Dendritic cell treated with granulocyte-macrophage colony-stimulating factor and Interleukin-4, amounts not matched to agents 40 ng/mL and 50 ng/mL, for 4 days (primary cell): ENCODE measurements around the gene KLHL1.
"Not testable (repeated sequence)": the region's sequence is repeated elsewhere in the genome, so short reads cannot be mapped to it uniquely, and the experiment has no call there.

Experiments used
- H3K27ac Mint-ChIP-seq: one replicate; pipeline ENCODE4 v1.8.0; 2022; ENCODE audit warnings: mild to moderate bottlenecking, mixed read lengths
- H3K27me3 Mint-ChIP-seq: one replicate; pipeline ENCODE4 v1.8.0; 2022; ENCODE audit warnings: mild to moderate bottlenecking, mixed read lengths
- H3K36me3 Mint-ChIP-seq: one replicate; pipeline ENCODE4 v1.8.0; 2022; ENCODE audit warnings: low read depth, mixed read lengths
- H3K4me1 Mint-ChIP-seq: one replicate; pipeline ENCODE4 v1.8.0; 2022; ENCODE audit warnings: low read depth, mixed read lengths
- H3K4me3 Mint-ChIP-seq: one replicate; pipeline ENCODE4 v1.8.0; 2022; ENCODE audit warnings: mild to moderate bottlenecking, moderate library complexity, mixed read lengths
- H3K9me3 Mint-ChIP-seq: one replicate; pipeline ENCODE4 v1.8.0; 2022; ENCODE audit warnings: mixed read lengths
- intact Hi-C: fragments of 100-400 bp; cut with micrococcal nuclease; formaldehyde crosslinking; loops from one replicate; pipeline ENCODE4 v1.15.0; 2022

The KLHL1 gene

DNA sequence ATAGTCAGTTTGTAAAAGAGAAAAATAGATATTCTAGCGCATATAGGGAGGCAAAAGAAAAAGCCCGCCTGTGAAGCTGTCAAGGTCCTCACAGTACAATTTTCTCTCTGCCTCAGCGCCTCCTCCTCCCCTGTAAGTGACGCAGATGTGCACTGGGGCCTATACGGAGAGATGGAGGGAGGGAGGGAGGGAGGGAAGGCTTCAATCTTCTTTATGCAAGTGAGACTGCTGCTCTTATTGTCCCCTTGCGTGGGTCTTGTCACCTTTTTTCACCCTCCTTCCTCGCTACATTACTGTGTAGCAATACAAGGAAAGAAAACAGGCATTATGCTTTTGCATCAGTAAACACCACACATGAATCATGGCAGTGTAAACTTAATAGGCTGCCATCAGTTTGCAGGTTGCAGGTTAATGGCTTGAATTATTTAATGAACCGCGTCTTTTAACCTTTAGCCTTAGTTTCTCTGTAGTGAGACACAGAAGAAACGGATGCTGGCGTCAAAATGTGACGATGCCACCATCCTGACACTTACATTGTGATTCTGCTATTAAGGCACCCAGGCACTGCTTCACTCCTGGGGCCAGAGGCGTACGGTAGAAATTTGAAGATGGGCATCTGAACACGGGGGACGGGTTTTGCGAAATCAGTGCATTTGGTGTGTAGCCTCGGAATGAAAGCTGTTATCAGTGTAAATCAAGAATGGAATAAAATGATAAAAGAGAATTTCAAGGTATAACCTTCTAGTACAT, at the start of gene KLHL1:
Gene KLHL1, minus strand, starts transcription at position 97 of the 750 bp plus-strand sequence. CDS start 753 bp downstream, outside the sequence.
- Mint-ChIP-seq H3K9me3 (no peaks in the 10 kb centered on the region), H3K27me3 (peaks cover 13% of the 10 kb centered on the region), H3K27ac (no peak within 1 kb of the TSS), H3K4me1 (no peaks in the 10 kb centered on the region), H3K4me3 (no peak within 1 kb of the TSS), H3K36me3 (no peaks in the 10 kb centered on the region)
- intact Hi-C loops, result no loop called here

DNA sequence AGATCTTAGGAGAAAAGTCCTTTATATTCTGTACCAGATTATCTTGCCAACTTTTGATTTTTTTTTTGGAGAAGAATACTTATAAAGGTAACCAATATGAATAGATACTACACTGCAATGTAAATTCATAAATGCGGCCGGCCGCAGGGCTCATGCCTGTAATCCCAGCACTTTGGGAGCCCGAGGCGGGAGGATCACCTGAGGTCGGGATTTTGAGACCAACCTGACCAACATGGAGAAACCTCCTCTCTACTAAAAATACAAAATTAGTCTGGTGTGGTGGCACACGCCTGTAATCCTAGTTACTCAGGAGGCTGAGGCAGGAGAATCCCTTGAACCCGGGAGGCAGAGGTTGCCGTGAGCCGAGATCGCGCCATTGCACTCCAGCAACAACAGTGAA, 34.4 kb upstream of the KLHL1 start:
- H3K4me3 Mint-ChIP-seq, H3K36me3 Mint-ChIP-seq, H3K9me3 Mint-ChIP-seq, H3K27ac Mint-ChIP-seq, H3K4me1 Mint-ChIP-seq, intact Hi-C loops, H3K27me3 Mint-ChIP-seq: not testable (repeated sequence)

- Mint-ChIP-seq H3K9me3 (peaks cover 9% of the 10 kb centered on the region), H3K4me1 (no peaks in the 10 kb centered on the region), H3K36me3 (no peaks in the 10 kb centered on the region), H3K27me3 (no peaks in the 10 kb centered on the region), H3K27ac (no peak overlapping the region), H3K4me3 (no peak overlapping the region)
- intact Hi-C loops, result no loop called here
Observed at GRCh38 chr13:70128098-70128497, 19.8 kb upstream of the KLHL1 start.

- Mint-ChIP-seq H3K36me3 (no peaks in the 10 kb centered on the region), H3K9me3 (no peaks in the 10 kb centered on the region), H3K4me1 (no peaks in the 10 kb centered on the region), H3K27ac (no peak overlapping the region), H3K4me3 (no peak overlapping the region), H3K27me3 (no peaks in the 10 kb centered on the region)
- intact Hi-C loops, result no loop called here
Observed at GRCh38 chr13:70125693-70126092, 17.4 kb upstream of the KLHL1 start.

- intact Hi-C loops, result no loop called here
- H3K4me3 Mint-ChIP-seq, result no peak overlapping the region
- H3K4me1 Mint-ChIP-seq, result no peaks in the 10 kb centered on the region
- no peaks in the 10 kb centered on the region for H3K36me3 Mint-ChIP-seq
- no peak overlapping the region for H3K27ac Mint-ChIP-seq
- no peaks in the 10 kb centered on the region for H3K27me3 Mint-ChIP-seq
- H3K9me3 Mint-ChIP-seq, result peaks cover 9% of the 10 kb centered on the region
Observed at GRCh38 chr13:70117338-70117905, 9.2 kb upstream of the KLHL1 start.

DNA sequence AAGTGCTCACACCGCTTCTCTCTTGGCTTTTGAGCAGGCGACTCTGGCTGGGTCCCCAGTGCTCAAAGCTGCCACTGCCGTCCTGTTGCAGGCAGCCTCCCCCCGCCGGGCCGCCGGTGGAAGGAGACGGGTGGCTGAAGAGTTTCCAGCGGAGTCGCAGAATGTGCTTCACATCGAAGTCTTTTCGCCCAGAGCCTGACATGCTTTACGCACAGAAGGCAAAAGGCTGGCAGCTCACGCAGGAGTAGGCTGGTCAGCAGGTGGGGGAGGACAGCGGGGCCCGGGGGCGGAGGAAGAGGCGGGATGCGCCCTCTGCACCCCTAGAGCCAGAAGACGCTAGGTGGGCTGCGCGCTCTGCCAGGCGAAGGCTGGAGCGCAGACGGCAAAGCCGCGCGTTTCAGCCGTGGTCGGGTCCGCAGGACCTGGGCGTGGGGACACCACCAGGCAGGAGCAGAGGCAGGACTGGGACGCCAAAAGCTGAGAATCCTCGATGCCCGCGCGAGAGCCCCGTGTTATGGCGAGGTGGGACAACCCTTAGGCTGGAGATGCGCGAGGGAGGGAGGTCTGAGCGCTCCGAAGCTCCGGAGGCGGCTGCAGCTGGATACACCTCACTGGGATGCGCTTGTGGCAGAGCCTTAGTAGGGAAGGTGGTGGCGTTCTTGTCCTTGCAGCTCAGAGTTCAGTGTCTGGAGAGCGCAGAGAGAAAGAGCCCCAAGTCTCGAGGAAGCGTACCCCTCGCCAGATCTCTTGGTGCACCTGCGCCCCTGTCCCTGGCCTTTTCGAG, 562 bp downstream of the KLHL1 start, which contains the start of gene ATXN8OS:
Gene ATXN8OS, plus strand, starts transcription at position 329 of the 784 bp plus-strand sequence.
- no peaks in the 10 kb centered on the region for H3K36me3 Mint-ChIP-seq
- peaks cover 13% of the 10 kb centered on the region for H3K27me3 Mint-ChIP-seq
- no peak within 1 kb of the TSS for H3K4me3 Mint-ChIP-seq
- H3K9me3 Mint-ChIP-seq, result no peaks in the 10 kb centered on the region
- no peaks in the 10 kb centered on the region for H3K4me1 Mint-ChIP-seq
- intact Hi-C loops, result no loop called here
- H3K27ac Mint-ChIP-seq, result no peak within 1 kb of the TSS

- Mint-ChIP-seq H3K36me3 (no peaks in the 10 kb centered on the region), H3K27me3 (peaks cover 13% of the 10 kb centered on the region), H3K27ac (no peak overlapping the region), H3K9me3 (no peaks in the 10 kb centered on the region), H3K4me3 (no peak overlapping the region), H3K4me1 (no peaks in the 10 kb centered on the region)
- intact Hi-C loops, result no loop called here
Observed at GRCh38 chr13:70107125-70107497, 1.1 kb downstream of the KLHL1 start.

- Mint-ChIP-seq H3K27ac (no peak overlapping the region), H3K4me1 (no peaks in the 10 kb centered on the region), H3K4me3 (no peak overlapping the region), H3K36me3 (no peaks in the 10 kb centered on the region), H3K9me3 (no peaks in the 10 kb centered on the region), H3K27me3 (peaks cover 13% of the 10 kb centered on the region)
- intact Hi-C loops, result no loop called here
Observed at GRCh38 chr13:70104481-70104880, 3.8 kb downstream of the KLHL1 start.

- no peaks in the 10 kb centered on the region for H3K27me3 Mint-ChIP-seq
- no peak overlapping the region for H3K4me3 Mint-ChIP-seq
- intact Hi-C loops, result no loop called here
- H3K36me3 Mint-ChIP-seq, result no peaks in the 10 kb centered on the region
- H3K9me3 Mint-ChIP-seq, result no peaks in the 10 kb centered on the region
- no peaks in the 10 kb centered on the region for H3K4me1 Mint-ChIP-seq
- H3K27ac Mint-ChIP-seq, result no peak overlapping the region
Observed at GRCh38 chr13:70098669-70099068, 9.6 kb downstream of the KLHL1 start.

GRCh38 chr13:70090036-70090723, 18.1 kb downstream of the KLHL1 start:
- Mint-ChIP-seq H3K4me3 (no peak overlapping the region), H3K36me3 (no peaks in the 10 kb centered on the region), H3K9me3 (peaks cover 20% of the 10 kb centered on the region), H3K4me1 (no peaks in the 10 kb centered on the region), H3K27ac (no peak overlapping the region), H3K27me3 (no peaks in the 10 kb centered on the region)
- intact Hi-C loops, result no loop called here

DNA sequence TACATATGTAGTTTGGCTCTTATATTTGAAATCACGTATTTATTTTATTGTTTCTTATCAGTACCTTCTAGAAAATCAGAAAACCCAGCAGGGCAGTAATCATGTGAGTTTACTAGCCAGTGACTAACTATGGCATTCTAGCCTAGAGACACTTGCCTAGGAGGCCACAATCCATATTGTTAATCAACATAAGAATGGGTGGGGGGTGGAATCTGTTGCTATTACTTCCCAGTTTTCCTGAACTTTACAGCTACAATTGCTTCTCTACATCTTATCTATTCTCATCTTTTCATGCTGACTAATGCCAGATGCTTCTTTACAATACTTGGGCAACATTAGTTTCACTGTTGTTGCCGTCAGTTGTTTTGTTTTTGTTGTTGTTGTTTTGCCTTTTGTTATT, 19.3 kb downstream of the KLHL1 start:
- Mint-ChIP-seq H3K36me3 (no peaks in the 10 kb centered on the region), H3K4me1 (no peaks in the 10 kb centered on the region), H3K4me3 (no peak overlapping the region), H3K27me3 (no peaks in the 10 kb centered on the region), H3K27ac (no peak overlapping the region), H3K9me3 (peaks cover 27% of the 10 kb centered on the region)
- intact Hi-C loops, result no loop called here

GRCh38 chr13:70087247-70087646, 21.0 kb downstream of the KLHL1 start:
- Mint-ChIP-seq H3K4me1 (no peaks in the 10 kb centered on the region), H3K27ac (no peak overlapping the region), H3K36me3 (no peaks in the 10 kb centered on the region), H3K4me3 (no peak overlapping the region), H3K9me3 (peaks cover 28% of the 10 kb centered on the region), H3K27me3 (no peaks in the 10 kb centered on the region)
- intact Hi-C loops, result no loop called here

DNA sequence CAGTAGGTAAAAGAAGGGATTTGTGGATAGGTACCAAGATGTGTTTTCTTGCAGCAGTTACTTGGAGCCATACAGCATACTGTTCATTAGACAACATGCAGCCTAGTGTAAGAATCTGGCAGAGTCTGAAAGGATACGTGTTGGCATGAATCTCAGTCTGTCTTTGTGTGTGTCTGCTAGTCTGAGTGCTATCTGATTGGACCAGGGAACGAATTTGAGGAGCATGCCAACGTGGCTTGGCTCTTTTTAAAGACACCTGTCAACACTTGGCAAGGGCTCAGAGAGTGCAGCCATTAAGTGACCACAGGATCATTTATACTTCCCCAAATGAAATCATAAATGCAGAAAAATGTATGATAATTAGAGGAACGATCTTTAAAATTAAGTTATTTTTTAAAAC, 28.2 kb downstream of the KLHL1 start:
- Mint-ChIP-seq H3K27me3 (no peaks in the 10 kb centered on the region), H3K4me3 (no peak overlapping the region), H3K9me3 (peaks cover 15% of the 10 kb centered on the region), H3K36me3 (no peaks in the 10 kb centered on the region), H3K27ac (no peak overlapping the region), H3K4me1 (no peaks in the 10 kb centered on the region)
- intact Hi-C loops, result no loop called here

GRCh38 chr13:70054572-70054971, 53.7 kb downstream of the KLHL1 start:
- no peaks in the 10 kb centered on the region for H3K36me3 Mint-ChIP-seq
- H3K27me3 Mint-ChIP-seq, result no peaks in the 10 kb centered on the region
- intact Hi-C loops, result no loop called here
- H3K27ac Mint-ChIP-seq, result no peak overlapping the region
- H3K4me1 Mint-ChIP-seq, result no peaks in the 10 kb centered on the region
- no peak overlapping the region for H3K4me3 Mint-ChIP-seq
- H3K9me3 Mint-ChIP-seq, result peaks cover 45% of the 10 kb centered on the region
